Neutrophil (primary cell): ENCODE results near the gene CHAD.
A peak's percentile ranks its signal among the peaks of the same experiment; 100 is the strongest.

Source experiments
- H3K27ac ChIP-seq: fragments of 200-600 bp; sonication (generic); 2 replicates; pipeline ENCODE4 v1.5.1; 2016; ENCODE audit warnings: mild to moderate bottlenecking, moderate library complexity
- H3K27me3 ChIP-seq: fragments of 200-600 bp; sonication (generic); 2 replicates; pipeline ENCODE4 v1.6.0; 2016; ENCODE audit warnings: mild to moderate bottlenecking
- H3K36me3 ChIP-seq: fragments of 200-600 bp; sonication (generic); 2 replicates; pipeline ENCODE4 v1.5.1; 2017
- H3K4me1 ChIP-seq, 2 experiments: fragments of 200-600 bp in 1 of 2; sonication (generic) in 1 of 2; 1 replicate in 1 of 2; 2 replicates in 1 of 2; pipeline versions ENCODE4 v1.5.1 to v1.6.1; 2013 to 2016; ENCODE audit warnings: low read depth in 1 of 2, low read length in 1 of 2, mild to moderate bottlenecking in 1 of 2, moderate library complexity in 1 of 2; ENCODE audit not compliant: control insufficient read depth in 1 of 2, insufficient read depth in 1 of 2
- H3K4me3 ChIP-seq, 2 experiments: fragments of 200-600 bp in 1 of 2; sonication (generic) in 1 of 2; 1 replicate in 1 of 2; 2 replicates in 1 of 2; pipeline ENCODE4 v1.5.1; 2013 to 2016; ENCODE audit warnings: low read depth in 1 of 2, low read length in 1 of 2, mild to moderate bottlenecking in 1 of 2, moderate library complexity in 1 of 2
- H3K9me3 ChIP-seq: fragments of 200-600 bp; sonication (generic); 2 replicates; pipeline ENCODE4 v1.5.1; 2016
- CTCF ChIP-seq: fragments of 200-600 bp; sonication (generic); IDR thresholded peaks from 2 replicates; pipeline ENCODE4 v1.5.1; 2016; ENCODE audit warnings: antibody characterized with exemption

CHAD gene

GRCh38 chr17:50426472-50426782 is 42.3 kb downstream of the CHAD start:
- H3K27me3 ChIP-seq, result no peaks in the 10 kb centered on the region
- H3K4me1 ChIP-seq, result peaks cover 14 to 22% of the 10 kb centered on the region in 2 experiments
- H3K9me3 ChIP-seq, result no peaks in the 10 kb centered on the region
- H3K36me3 ChIP-seq, result no peaks in the 10 kb centered on the region
- TF ChIP-seq CTCF, result no peak
- H3K27ac ChIP-seq, result peak overlapping the region; percentile 60
- peak overlapping the region; percentile 58 to 83 for H3K4me3 ChIP-seq

DNA sequence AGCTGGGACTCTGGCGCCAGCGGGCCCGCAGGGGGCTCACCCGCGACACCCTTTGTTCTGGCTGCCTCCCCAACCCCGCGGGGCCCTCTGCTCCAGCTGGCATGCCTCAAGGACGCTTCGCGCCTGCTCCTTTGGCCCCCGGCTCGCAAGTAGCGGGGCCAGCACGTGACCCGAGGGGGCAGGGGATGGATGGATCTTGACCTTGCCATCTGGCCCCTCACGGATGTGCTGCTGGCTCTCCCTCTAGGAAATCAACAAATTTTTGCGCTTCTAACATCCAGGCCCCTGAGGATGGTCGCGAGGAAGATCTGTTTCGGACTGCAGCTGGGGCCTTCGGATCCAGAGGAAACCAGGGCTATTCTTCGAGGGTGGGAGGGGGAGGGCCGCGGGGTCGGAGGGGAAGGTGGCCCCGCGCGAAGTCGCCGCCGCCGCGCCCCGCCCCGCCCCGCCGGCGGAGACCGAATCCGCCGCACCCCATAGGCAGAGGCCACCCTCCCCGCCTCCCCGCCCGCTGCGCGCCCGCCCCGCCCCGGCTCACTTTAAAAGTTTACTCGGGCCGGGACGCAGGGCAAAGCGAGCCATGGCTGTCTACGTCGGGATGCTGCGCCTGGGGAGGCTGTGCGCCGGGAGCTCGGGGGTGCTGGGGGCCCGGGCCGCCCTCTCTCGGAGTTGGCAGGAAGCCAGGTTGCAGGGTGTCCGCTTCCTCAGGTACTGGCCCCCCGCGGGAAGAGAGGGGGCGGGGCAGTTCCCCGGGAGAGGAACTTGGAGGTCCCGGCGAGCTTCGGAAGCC is 42.8 kb downstream of the CHAD start, which contains the start of gene ACSF2:
ACSF2 (plus strand) TSS at position 537 of the 790 bp plus-strand sequence; CDS start at position 581, 44 bp downstream.
- Histone ChIP-seq H3K36me3 (no peaks in the 10 kb centered on the region), H3K27ac (peak within 1 kb of the TSS; percentile 60), H3K27me3 (no peaks in the 10 kb centered on the region), H3K4me1 (peaks cover 18 to 27% of the 10 kb centered on the region in 2 experiments), H3K4me3 (peak within 1 kb of the TSS; percentile 58 to 83), H3K9me3 (no peaks in the 10 kb centered on the region)
- TF ChIP-seq CTCF, result no peak

DNA sequence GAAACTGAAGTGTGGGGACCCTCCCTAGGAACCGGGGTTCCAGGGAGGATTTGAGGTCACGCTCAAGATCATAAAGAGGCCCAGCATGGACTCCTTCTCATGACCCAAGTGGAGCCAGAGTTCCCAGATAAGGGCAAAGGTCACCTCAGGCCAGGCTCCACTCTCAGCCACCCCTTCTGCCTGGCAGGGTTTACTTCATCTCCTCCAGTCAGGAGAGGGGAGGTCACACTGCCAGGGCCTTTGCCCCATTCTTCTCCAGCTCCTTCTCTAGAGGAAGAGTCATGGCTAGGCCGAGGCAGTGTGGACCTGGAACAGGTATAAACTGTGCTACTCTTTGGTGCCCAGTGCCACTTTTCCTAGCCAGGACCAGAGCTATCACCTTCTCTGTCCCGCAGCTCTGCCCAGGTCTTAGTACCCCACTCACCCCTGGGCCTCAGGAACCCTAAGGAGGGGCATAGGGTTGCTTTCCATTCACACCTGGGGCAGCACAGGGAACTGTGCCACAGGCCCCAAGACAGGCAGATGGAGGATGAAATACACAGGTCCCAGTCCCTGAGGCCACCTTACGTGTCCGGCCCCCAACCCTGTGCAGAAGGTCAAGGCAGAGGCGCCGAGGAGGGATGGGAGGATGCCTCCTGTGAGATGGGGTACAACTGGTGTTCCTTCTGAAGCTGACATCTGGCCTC is 43.5 kb downstream of the CHAD start:
- no peak for TF ChIP-seq CTCF
- Histone ChIP-seq H3K36me3 (no peaks in the 10 kb centered on the region), H3K4me3 (peak overlapping the region; percentile 58 to 83), H3K27ac (no peak overlapping the region), H3K4me1 (peaks cover 21 to 31% of the 10 kb centered on the region in 2 experiments), H3K9me3 (no peaks in the 10 kb centered on the region), H3K27me3 (no peaks in the 10 kb centered on the region)

- no peak for TF ChIP-seq CTCF
- H3K36me3 ChIP-seq, result no peaks in the 10 kb centered on the region
- no peaks in the 10 kb centered on the region for H3K27me3 ChIP-seq
- H3K27ac ChIP-seq, result no peak overlapping the region
- H3K4me3 ChIP-seq, result no peak overlapping the region
- H3K9me3 ChIP-seq, result peaks cover 1% of the 10 kb centered on the region
- H3K4me1 ChIP-seq, result peaks cover 21 to 31% of the 10 kb centered on the region in 2 experiments
These were observed 44.3 kb downstream of the CHAD start for GRCh38 chr17:50424246-50424995.

DNA sequence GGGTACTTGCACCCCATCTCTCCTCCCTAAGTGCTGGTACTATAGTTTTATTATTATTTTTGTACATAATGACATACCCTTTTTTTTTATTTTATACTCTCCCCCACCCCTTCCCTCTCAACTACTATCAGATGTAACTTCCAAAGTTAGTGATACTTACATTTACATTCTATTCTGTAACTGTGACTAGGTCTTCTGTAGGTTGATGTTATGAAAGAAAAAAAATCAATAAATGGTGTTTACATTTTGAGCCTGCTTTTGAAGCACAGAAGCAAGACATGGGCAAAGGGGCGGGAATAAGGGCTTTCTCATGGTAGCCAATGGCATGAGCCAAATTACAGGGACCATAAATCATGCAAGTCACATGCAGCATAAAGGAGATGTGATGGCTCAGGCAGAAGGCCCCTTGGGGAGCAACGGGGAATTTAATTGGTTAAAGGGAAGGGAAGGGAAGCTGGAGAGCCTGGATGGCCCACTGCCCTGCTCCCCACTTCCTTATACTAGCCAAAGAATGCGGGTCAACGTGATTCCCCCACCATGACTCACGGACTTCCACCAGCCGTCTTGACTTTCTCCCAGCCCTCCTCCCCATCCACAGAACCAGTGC is 45.0 kb downstream of the CHAD start:
- no peak for TF ChIP-seq CTCF
- no peaks in the 10 kb centered on the region for H3K36me3 ChIP-seq
- H3K27me3 ChIP-seq, result no peaks in the 10 kb centered on the region
- H3K27ac ChIP-seq, result no peak overlapping the region
- H3K9me3 ChIP-seq, result peaks cover 9% of the 10 kb centered on the region
- peaks cover 21 to 31% of the 10 kb centered on the region in 2 experiments for H3K4me1 ChIP-seq
- no peak overlapping the region for H3K4me3 ChIP-seq
